Tibial artery (tissue), 4 donors: ENCODE data around the gene SLC6A6.

Experiments used
- DNase-seq, 2 donors: peaks; one replicate each; pipeline ENCODE4 v3.0.0-alpha.2; 2019
- H3K27ac ChIP-seq, 2 donors: fragments of 200-600 bp; sonication (generic) in 1 of 2; 1 replicate in 1 of 2; 2 replicates in 1 of 2; pipeline ENCODE4 v1.5.1; 2018 to 2019; ENCODE audit warnings: mild to moderate bottlenecking in 1 of 2
- H3K27me3 ChIP-seq, 2 donors: fragments of 200-600 bp; sonication (generic) in 1 of 2; one replicate each; pipeline versions ENCODE4 v1.5.1 to v1.6.0; 2016 to 2019
- H3K36me3 ChIP-seq, 3 donors: fragments of 200-600 bp; sonication (generic) in 2 of 3; one replicate each; pipeline ENCODE4 v1.5.1; 2016 to 2019; ENCODE audit warnings: mild to moderate bottlenecking in 2 of 3
- H3K4me1 ChIP-seq, 4 donors: fragments of 200-600 bp; sonication (generic) in 2 of 4; 1 replicate in 3 of 4; 2 replicates in 1 of 4; pipeline ENCODE4 v1.5.1; 2016 to 2019
- H3K4me3 ChIP-seq, 2 donors: fragments of 200-600 bp; sonication (generic) in 1 of 2; 1 replicate in 1 of 2; 2 replicates in 1 of 2; pipeline ENCODE4 v1.5.1; 2018 to 2019; ENCODE audit warnings: mild to moderate bottlenecking in 2 of 2
- H3K9me3 ChIP-seq, 3 donors: fragments of 200-600 bp; sonication (generic) in 1 of 3; one replicate each; pipeline ENCODE4 v1.5.1; 2016 to 2019
- intact Hi-C: fragments of 100-400 bp; cut with DNase I; formaldehyde crosslinking; loops from one replicate; pipeline ENCODE4 v1.15.0; 2023; ENCODE audit warnings: low total_unique reads
- TF ChIP-seq, protein P1 (sequence below), 2 experiments: fragments of 200-600 bp in 1 of 2; fragments of 450-650 bp in 1 of 2; IDR thresholded peaks; one replicate each; pipeline ENCODE4 v1.5.1; 2017 to 2019; ENCODE audit warnings: antibody characterized with exemption in 2 of 2, mild to moderate bottlenecking in 1 of 2, moderate library complexity in 1 of 2

The SLC6A6 gene

DNA sequence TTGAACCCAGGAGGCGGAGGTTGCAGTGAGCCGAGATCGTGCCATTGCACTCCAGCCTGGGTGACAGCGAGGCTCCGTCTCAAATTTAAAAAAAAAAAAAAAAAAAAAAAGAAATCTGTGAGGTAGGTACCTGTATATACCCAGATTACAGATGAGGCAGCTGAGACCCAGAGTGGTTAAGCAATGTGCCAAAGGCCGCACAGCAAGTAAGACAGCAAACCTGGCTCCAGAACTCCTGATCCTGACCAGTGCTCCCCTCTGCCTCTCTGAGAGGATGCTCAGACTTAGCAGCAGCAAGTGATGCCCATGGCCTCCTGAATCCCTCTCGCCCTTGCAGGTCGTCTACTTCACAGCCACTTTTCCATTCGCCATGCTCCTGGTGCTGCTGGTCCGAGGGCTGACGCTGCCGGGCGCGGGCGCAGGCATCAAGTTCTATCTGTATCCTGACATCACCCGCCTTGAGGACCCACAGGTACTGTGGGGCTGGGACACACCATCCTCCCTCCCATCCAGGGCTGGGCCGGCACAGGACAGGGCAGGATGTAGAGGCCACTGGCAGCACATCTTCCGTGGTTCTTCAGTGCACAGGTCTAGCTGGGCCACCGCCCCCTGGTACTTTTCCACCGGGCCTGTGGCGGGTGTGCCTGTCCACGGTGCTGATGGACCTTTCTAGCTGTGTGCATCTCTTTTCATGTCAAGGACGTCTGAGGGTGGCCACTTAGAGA lies 63.9 kb downstream of the SLC6A6 start:
- no peak for DNase-seq
- Histone ChIP-seq H3K27ac (no peak overlapping the region), H3K4me1 (peaks cover 0 to 11% (median 9%) of the 10 kb centered on the region in 4 donors), H3K4me3 (no peak overlapping the region), H3K27me3 (no peaks in the 10 kb centered on the region), H3K9me3 (no peaks in the 10 kb centered on the region), H3K36me3 (peaks cover 0 to 61% (median 27%) of the 10 kb centered on the region in 3 donors)
- intact Hi-C loops, result loop anchor here (5.0 kb wide), 2 partner anchors 264 to 569 kb away; no protein-coding TSS in a partner anchor
- TF ChIP-seq, protein P1, sequence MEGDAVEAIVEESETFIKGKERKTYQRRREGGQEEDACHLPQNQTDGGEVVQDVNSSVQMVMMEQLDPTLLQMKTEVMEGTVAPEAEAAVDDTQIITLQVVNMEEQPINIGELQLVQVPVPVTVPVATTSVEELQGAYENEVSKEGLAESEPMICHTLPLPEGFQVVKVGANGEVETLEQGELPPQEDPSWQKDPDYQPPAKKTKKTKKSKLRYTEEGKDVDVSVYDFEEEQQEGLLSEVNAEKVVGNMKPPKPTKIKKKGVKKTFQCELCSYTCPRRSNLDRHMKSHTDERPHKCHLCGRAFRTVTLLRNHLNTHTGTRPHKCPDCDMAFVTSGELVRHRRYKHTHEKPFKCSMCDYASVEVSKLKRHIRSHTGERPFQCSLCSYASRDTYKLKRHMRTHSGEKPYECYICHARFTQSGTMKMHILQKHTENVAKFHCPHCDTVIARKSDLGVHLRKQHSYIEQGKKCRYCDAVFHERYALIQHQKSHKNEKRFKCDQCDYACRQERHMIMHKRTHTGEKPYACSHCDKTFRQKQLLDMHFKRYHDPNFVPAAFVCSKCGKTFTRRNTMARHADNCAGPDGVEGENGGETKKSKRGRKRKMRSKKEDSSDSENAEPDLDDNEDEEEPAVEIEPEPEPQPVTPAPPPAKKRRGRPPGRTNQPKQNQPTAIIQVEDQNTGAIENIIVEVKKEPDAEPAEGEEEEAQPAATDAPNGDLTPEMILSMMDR (IDR thresholded peaks at IDR 0.05), result no peak

DNA sequence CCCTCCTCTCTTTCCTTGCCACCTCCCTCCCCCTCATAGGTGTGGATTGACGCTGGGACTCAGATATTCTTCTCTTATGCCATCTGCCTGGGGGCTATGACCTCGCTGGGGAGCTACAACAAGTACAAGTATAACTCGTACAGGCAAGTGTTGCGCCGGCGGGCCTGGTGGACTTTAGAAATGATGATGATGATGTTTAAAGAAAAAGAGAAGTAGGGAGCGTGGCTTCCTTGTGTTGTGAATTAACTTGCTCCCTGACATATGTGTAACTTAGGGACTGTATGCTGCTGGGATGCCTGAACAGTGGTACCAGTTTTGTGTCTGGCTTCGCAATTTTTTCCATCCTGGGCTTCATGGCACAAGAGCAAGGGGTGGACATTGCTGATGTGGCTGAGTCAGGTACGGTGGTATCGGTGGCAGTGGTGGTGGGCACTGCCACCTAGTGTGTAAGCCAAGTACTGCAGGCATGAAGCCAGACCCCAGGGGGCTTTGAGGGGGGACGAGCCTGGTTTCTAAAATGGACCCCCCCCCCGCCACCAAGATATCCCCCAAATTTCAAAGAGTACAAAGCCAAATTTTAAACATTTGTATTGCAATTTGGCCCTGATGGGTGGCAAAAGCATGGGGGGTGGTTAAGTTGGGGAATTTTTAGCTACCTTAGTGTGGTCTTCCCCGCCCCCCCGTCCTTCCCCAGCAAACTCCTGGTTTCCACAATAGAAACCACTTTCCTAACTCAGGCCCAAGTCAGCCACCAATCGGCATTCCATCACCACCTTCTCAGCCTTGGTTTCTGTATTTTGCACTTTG lies 65.6 kb downstream of the SLC6A6 start:
- H3K36me3 ChIP-seq, result peaks cover 0 to 74% (median 28%) of the 10 kb centered on the region in 3 donors
- H3K27me3 ChIP-seq, result no peaks in the 10 kb centered on the region
- DNase-seq, result no peak
- no peaks in the 10 kb centered on the region for H3K9me3 ChIP-seq
- TF ChIP-seq, protein P1 (IDR thresholded peaks at IDR 0.05), result peak; percentile 93 to 97
- no peak overlapping the region for H3K4me3 ChIP-seq
- H3K4me1 ChIP-seq, result peaks cover 0 to 7% (median 0%) of the 10 kb centered on the region in 4 donors
- H3K27ac ChIP-seq, result no peak overlapping the region
- intact Hi-C loops, result loop anchor here (2.0 to 5.0 kb wide), 3 partner anchors 207 to 571 kb away; no protein-coding TSS in a partner anchor

DNA sequence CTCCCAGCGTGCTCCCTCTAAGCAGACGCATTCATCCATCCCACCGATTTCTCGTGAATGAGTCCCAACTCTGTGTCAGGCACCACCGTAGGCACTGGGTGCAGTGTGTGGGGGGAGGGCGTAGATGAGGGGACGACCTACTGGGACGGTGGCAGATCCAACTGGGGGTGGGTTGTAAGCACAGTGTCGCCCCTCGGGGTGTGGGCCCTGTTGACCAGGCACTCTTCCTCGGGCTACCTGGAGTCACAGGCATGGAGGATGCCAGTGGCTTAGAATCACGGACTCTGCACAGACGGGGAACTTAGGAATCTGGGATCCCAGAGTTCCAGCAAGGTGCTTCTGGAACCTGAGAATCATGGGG lies 66.2 kb downstream of the SLC6A6 start:
- peaks cover 0 to 10% (median 0%) of the 10 kb centered on the region in 4 donors for H3K4me1 ChIP-seq
- TF ChIP-seq, protein P1 (IDR thresholded peaks at IDR 0.05), result no peak
- peaks cover 0 to 74% (median 23%) of the 10 kb centered on the region in 3 donors for H3K36me3 ChIP-seq
- intact Hi-C loops, result loop anchor here (2.0 to 5.0 kb wide), 3 partner anchors 208 to 571 kb away; no protein-coding TSS in a partner anchor
- no peaks in the 10 kb centered on the region for H3K9me3 ChIP-seq
- no peak for DNase-seq
- H3K27me3 ChIP-seq, result no peaks in the 10 kb centered on the region
- no peak overlapping the region for H3K4me3 ChIP-seq
- no peak overlapping the region for H3K27ac ChIP-seq

DNA sequence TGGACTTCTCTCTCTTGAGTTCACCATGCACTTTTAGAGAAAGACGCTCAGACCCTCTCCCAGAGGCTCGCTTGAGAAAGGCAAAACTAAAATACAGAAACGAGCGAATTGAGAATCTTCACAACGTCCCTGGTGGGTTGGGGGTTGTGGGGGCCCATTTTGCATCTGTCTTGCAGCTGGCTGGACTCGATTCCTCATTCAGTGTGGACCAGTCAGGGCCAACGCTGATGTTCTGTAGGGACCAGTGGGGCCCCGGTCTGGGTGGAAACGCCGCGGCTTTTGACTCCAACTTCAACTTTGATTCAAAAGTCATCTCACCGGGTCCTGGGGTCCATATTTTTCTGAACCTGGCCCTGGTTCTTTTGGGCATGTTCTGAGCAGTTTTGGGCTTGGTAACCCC lies 68.1 kb downstream of the SLC6A6 start:
- DNase-seq, result no peak

DNA sequence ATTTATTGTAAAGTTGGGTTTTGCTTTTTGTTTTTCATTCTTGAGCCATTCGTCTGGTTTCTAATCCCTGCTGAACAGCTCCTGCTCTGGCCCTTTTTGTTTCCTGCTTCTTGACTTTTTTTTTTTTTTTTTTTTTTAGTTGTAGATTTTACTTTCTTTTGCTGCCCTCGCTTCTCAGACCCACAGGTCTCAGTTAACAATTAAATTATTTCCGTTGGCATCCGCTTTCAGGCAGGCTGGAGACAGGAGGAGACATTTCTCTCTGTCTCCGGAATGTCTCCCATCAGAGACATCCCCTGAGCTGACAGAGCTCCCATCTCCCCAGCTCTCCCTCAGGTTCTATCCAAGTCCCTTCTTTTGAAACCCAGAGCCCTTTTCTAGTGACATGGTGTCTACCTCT lies 68.6 kb downstream of the SLC6A6 start:
- intact Hi-C loops, result no loop called here

More for the DNA sequence above, 68.1 kb downstream of the SLC6A6 start:
- Histone ChIP-seq H3K4me1 (peaks cover 0 to 10% (median 0%) of the 10 kb centered on the region in 4 donors), H3K9me3 (no peaks in the 10 kb centered on the region), H3K4me3 (no peak overlapping the region), H3K27ac (no peak overlapping the region), H3K36me3 (peaks cover 0 to 72% (median 23%) of the 10 kb centered on the region in 3 donors), H3K27me3 (no peaks in the 10 kb centered on the region)
- TF ChIP-seq, protein P1 (IDR thresholded peaks at IDR 0.05), result no peak
- intact Hi-C loops, result no loop called here

More for the DNA sequence above, 68.6 kb downstream of the SLC6A6 start:
- TF ChIP-seq, protein P1 (IDR thresholded peaks at IDR 0.05), result no peak
- peaks cover 0 to 73% (median 23%) of the 10 kb centered on the region in 3 donors for H3K36me3 ChIP-seq
- peaks cover 0 to 10% (median 0%) of the 10 kb centered on the region in 4 donors for H3K4me1 ChIP-seq
- H3K27ac ChIP-seq, result no peak overlapping the region
- H3K9me3 ChIP-seq, result no peaks in the 10 kb centered on the region
- no peak overlapping the region for H3K4me3 ChIP-seq
- no peak for DNase-seq
- H3K27me3 ChIP-seq, result no peaks in the 10 kb centered on the region
